ENCODE measurements around the gene HMGCLL1.

Gene HMGCLL1

DNA sequence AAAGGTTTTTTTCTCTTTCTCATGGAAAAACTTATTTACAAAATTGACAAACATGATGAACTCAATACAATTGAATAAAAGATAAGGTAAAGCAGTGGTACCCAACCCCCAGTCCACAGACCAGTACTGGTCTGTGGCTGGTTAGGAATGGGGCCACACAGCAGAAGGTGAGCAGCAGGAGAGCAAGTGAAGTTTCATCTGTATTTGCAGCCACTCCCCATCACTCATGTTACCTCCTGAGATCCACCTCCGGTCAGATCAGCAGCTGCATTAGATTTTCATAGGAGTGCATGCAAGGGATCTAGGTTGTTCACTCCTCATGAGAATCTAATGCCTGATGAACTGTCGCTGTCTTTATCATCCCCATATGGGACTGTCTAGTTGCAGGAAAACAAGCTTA lies 47.5 kb downstream of the HMGCLL1 start:
- no peak for DNase-seq (ENCODE audit: low read depth in 2 of 2)

DNA sequence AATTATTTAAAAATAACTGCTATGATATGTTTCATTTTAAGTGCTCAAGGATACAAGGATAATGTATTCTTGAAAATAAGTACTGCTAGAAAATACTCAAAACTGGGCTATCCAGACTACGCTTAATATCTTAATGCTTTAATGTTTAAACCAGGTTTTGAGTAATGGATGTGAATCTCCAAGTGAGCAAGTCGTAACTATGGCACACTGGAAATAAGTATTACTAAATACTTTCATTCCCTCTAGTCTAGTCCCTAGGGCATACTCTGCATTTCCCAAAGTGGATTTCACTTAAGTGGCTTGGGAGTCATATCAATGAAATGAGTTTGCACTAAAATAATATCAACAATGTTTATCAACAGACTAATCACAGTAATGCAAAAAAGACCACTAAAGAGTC lies 48.1 kb downstream of the HMGCLL1 start:
- DNase-seq (ENCODE audit: low read depth in 2 of 2): no peak

GRCh38 chr6:55528624-55529023 lies 50.4 kb downstream of the HMGCLL1 start:
- no peak for DNase-seq (ENCODE audit: low read depth in 2 of 2)

GRCh38 chr6:55524441-55524840 lies 54.6 kb downstream of the HMGCLL1 start:
- no peak for DNase-seq (ENCODE audit: low read depth in 2 of 2)

GRCh38 chr6:55518529-55519060 lies 60.4 kb downstream of the HMGCLL1 start:
- DNase-seq (ENCODE audit: low read depth in 2 of 2): no peak

- no peak for DNase-seq (ENCODE audit: low read depth in 2 of 2)
Observed at GRCh38 chr6:55516736-55517135, 62.3 kb downstream of the HMGCLL1 start.

DNA sequence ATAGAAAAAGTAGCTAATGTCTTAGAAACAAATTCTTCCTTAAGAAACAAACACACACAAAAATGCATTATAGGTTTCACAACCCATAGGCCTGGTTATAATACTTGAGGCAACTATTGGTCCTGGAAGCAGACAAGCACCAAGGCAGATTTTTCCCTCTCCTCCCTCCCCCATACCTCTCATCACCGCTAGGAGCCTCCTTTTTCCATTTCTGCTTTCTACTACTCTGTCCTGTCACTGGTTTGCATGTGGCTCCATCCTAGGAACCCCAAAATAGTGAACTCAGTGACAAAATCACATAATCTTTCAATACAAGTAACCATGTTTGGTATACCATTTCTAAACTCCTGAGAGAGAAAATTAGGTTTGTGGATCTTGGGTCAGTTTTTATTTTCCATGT lies 66.1 kb downstream of the HMGCLL1 start:
- DNase-seq (ENCODE audit: low read depth in 2 of 2): no peak

DNA sequence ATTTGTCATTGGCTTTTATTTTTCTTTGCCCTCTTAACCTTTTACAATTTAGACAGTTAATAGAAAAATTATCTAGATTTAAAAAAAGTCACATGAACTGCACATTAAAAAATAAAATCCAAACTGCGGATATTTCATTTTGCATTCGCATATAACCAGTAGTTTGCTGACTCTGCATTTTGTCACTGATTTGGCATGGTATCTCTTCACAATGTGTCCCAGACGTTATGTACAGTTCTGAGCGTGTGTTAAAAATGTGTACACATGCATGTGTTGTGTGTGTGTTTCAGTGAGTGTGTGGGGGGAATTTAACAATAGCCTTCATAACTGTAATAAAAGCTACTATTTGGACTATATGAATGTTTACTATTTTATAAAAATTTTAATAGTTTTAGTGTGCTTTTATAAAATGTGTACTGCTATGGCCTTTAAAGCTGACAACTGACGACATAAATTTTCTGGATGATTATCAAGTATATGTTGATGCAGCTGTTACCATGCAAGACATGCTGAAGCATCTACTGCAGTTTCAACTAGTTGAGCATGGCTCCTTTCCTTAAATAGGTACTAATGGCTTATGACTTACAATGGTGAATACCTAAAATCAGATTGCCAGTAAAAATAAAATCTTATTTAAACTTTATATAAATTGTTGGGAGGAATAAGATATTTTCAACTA lies 67.7 kb downstream of the HMGCLL1 start:
- no peak for DNase-seq (ENCODE audit: low read depth in 2 of 2)

DNA sequence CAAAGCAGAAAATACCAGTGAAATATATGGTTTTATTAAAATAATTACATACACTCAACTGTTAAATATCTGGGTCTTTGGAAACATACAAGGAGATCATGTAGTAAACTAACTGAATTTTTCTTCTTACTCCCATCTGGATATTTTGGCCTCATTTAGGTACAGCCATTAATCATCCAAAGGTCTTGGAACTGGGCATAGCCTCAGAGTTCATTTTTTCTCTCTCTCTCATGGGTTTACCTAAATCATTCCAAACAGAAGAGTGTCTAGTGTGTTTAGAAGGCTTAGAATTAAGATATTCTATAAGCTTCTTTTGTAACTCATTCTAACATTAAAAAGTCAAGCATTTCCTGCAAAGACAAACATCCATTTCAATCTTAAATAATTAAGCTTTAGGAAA lies 79.4 kb downstream of the HMGCLL1 start:
- no peak for DNase-seq (ENCODE audit: low read depth in 2 of 2)

- no peak for DNase-seq (ENCODE audit: low read depth in 2 of 2)
Observed at GRCh38 chr6:55497694-55498093, 81.3 kb downstream of the HMGCLL1 start.

- no peak for DNase-seq (ENCODE audit: low read depth in 2 of 2)
Observed at GRCh38 chr6:55496201-55496600, 82.8 kb downstream of the HMGCLL1 start.

- no peak for DNase-seq (ENCODE audit: low read depth in 2 of 2)
Observed at GRCh38 chr6:55495277-55495676, 83.7 kb downstream of the HMGCLL1 start.

- DNase-seq (ENCODE audit: low read depth in 2 of 2): no peak
Observed at GRCh38 chr6:55494411-55494810, 84.6 kb downstream of the HMGCLL1 start.

DNA sequence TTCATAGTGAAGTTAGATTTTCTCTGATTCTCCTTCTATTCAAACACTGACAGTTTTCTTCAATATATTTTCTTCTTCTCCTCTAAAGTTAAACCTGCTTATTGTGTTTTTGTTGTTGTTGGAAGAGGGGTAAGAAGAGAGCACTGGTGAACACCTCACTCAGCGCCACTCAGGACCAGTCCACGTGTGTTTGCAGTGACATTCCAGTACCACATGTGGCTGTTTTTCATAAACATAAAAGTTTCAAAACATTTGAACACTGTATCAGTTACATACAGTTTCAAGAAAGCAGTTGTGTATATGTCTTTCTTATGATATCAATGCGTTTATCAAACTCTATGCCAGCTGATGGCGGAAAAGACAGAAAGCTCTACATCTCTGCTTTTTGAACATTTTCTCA lies 86.7 kb downstream of the HMGCLL1 start:
- DNase-seq (ENCODE audit: low read depth in 2 of 2): no peak

DNA sequence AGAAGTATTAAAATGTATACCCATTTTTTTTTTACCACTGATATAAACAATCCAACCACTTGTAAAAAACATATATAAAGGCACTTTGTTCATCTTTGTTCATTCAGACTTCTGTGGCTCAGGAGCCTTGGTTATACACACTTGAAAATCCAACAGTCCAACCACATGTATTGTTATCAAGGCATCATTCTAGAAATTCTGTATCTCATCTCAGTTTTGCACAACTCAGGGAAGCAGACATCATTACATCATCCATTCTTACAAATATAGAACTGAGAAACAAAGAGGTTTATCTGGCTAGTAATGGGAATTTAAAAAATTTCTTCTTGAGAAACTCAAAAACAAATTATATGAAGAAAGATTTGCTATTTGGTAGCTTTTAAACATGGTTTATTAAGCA lies 88.1 kb downstream of the HMGCLL1 start:
- DNase-seq (ENCODE audit: low read depth in 2 of 2): no peak

DNA sequence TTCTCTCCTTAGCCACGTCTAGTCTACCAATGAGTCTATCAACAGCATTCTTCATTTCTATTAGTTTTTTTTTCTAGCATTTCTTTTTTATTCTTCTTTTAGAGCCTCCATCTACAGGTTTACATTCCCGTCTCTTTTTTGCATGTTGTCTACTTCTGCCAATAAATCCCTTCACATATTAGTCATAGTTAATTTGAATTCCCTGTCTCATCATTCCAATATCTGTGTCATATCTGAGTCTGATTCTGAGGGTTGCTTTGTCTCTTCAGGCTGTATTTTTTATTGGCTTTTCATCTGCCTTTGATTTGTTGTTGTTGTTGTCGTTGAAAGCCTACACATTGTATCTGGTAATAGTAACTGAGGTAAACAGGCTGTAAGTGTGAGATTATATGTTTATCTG lies 104.6 kb downstream of the HMGCLL1 start:
- no peak for DNase-seq (ENCODE audit: low read depth in 2 of 2)

- DNase-seq (ENCODE audit: low read depth in 2 of 2): no peak
Observed at GRCh38 chr6:55473722-55474121, 105.3 kb downstream of the HMGCLL1 start.

- no peak for DNase-seq (ENCODE audit: low read depth in 2 of 2)
Observed at GRCh38 chr6:55469951-55470366, 109.0 kb downstream of the HMGCLL1 start.

- DNase-seq (ENCODE audit: low read depth in 2 of 2): no peak
Observed at GRCh38 chr6:55456016-55456415, 123.0 kb downstream of the HMGCLL1 start.

DNA sequence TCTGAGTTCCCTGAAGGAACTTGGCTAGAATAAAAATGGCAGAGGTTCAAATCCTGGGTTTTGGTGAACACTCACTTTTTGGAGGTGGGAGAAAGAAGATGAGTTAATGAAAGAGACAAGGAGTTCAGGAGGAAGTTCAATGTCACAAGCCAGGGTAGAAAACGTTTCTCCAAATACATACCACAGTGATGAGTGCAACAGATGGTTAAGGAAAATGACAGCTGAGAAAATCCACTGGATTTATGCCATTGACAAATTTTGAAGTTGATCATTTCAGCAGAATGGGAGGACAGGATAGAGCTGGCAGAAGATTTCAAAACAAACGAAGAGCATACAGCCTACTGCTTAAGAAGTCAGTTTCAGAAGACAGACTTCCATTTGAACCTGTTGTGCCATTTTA lies 129.0 kb downstream of the HMGCLL1 start:
- no peak for DNase-seq (ENCODE audit: low read depth in 2 of 2)

GRCh38 chr6:55449225-55449624 lies 129.8 kb downstream of the HMGCLL1 start:
- no peak for DNase-seq (ENCODE audit: low read depth in 2 of 2)

- DNase-seq (ENCODE audit: low read depth in 2 of 2): no peak
Observed at GRCh38 chr6:55448451-55448850, 130.5 kb downstream of the HMGCLL1 start.

GRCh38 chr6:55447891-55448290 lies 131.1 kb downstream of the HMGCLL1 start:
- DNase-seq (ENCODE audit: low read depth in 2 of 2): no peak

DNA sequence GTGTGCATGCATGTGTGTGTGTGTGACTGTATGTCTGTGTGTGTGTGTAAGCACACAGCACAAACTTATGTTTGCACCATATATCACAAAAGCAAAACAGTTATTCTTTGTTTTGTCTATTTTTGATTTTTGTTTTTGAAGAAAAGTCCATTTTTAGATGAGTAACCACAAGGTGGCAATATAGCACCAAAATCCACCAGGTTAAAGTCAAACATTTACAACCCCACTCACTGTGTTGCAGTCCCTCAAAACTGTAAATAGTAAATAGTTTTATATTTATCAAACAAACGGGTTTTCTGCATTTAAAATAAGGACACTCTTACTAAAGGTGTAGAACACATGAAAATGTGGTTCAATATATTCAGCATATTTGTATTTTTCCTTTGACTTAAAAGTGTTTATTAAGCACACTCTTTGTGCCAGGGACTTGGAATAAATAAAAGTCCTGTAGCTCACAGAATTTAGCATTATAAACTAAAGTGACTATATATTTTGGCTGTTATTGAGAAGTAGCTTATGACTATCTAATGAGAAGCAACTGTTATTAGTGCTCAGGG lies 133.3 kb downstream of the HMGCLL1 start:
- DNase-seq (ENCODE audit: low read depth in 2 of 2): no peak
